H1 (cell line): ENCODE data around the gene ABI2. TPM values are rescaled to one million over a fixed set of nuclear protein-coding genes. Genes with fewer than 3 reads are reported as not detected.

Source experiments
- CTCF ChIA-PET: fragments of 300-600 bp; sonication (Branson Sonifier 250); formaldehyde crosslinking; loops from one replicate; lab custom pipeline; 2021; ENCODE audit not compliant: partially characterized antibody; lab: Charles Lee
- POLR2A ChIA-PET: fragments of 300-600 bp; sonication (Branson Sonifier 250); formaldehyde crosslinking; loops from one replicate; lab custom pipeline; 2021; ENCODE audit warnings: inconsistent platforms; ENCODE audit not compliant: partially characterized antibody; lab: Charles Lee
- DNase-seq, 2 experiments: peaks; one replicate each; pipeline versions ENCODE4 v3.0.0 to v3.0.0-alpha.2; 2010 to 2022; ENCODE audit warnings: low spot score in 2 of 2, low read depth in 1 of 2, mixed read lengths in 1 of 2
- FAIRE-seq: peaks from 2 replicates; lab custom pipeline; 2011; peaks lifted over from hg19 to GRCh38; lab: Jason Lieb, UNC
- H2AFZ ChIP-seq: 2 replicates; pipeline ENCODE4 v1.8.1; 2012; ENCODE audit warnings: low read length, inconsistent platforms
- H2AK5ac ChIP-seq: 2 replicates; pipeline ENCODE4 v1.6.1; 2013; ENCODE audit warnings: low read depth, low read length
- H2BK120ac ChIP-seq: replicated peaks from 2 replicates; pipeline ENCODE3; 2013; ENCODE audit warnings: low read depth, low read length, inconsistent platforms
- H2BK12ac ChIP-seq: 2 replicates; pipeline ENCODE4 v1.6.1; 2013; ENCODE audit warnings: low read depth, low read length
- H2BK15ac ChIP-seq: 2 replicates; pipeline ENCODE4 v1.6.1; 2013; ENCODE audit warnings: low read length
- H2BK20ac ChIP-seq: 2 replicates; pipeline ENCODE4 v1.6.1; 2013; ENCODE audit warnings: low read length
- H2BK5ac ChIP-seq: 2 replicates; pipeline ENCODE4 v1.6.1; 2013; ENCODE audit warnings: low read depth, low read length
- H3K14ac ChIP-seq: 2 replicates; pipeline ENCODE4 v1.6.1; 2013; ENCODE audit warnings: inconsistent platforms; ENCODE audit not compliant: insufficient read length
- H3K18ac ChIP-seq: 2 replicates; pipeline ENCODE4 v1.6.1; 2013; ENCODE audit warnings: low read length; ENCODE audit errors: extremely low read depth
- H3K23ac ChIP-seq: 2 replicates; pipeline ENCODE4 v1.6.1; 2013; ENCODE audit warnings: inconsistent platforms; ENCODE audit not compliant: insufficient read length
- H3K23me2 ChIP-seq: 2 replicates; pipeline ENCODE4 v1.6.1; 2013; ENCODE audit warnings: low read depth, low read length
- H3K27ac ChIP-seq: 2 replicates; pipeline ENCODE4 v1.6.1; 2011; ENCODE audit warnings: low read depth, low read length, inconsistent platforms
- H3K27me3 ChIP-seq, 4 experiments: replicated peaks in 1 of 4; 1 replicate in 1 of 4; 2 replicates in 3 of 4; pipeline versions ENCODE4 v1.6.1 to v1.8.1; 2011 to 2013; ENCODE audit warnings: low read length in 3 of 4, mild to moderate bottlenecking in 3 of 4, inconsistent platforms in 2 of 4, mixed read lengths in 2 of 4, moderate library complexity in 1 of 4; ENCODE audit not compliant: control insufficient read depth in 3 of 4, insufficient read depth in 3 of 4; ENCODE audit errors: extremely low read depth in 1 of 4
- H3K36me3 ChIP-seq, 4 experiments: 2 replicates each; pipeline versions ENCODE4 v1.6.1 to v1.8.1; 2011 to 2013; ENCODE audit warnings: mild to moderate bottlenecking in 4 of 4, low read length in 3 of 4, moderate library complexity in 2 of 4, control low read depth in 1 of 4, inconsistent platforms in 1 of 4; ENCODE audit not compliant: insufficient read depth in 4 of 4, control insufficient read depth in 2 of 4
- H3K4ac ChIP-seq: replicated peaks from 2 replicates; pipeline ENCODE3; 2013; ENCODE audit warnings: low read length, low read depth, mixed read lengths, inconsistent platforms; ENCODE audit not compliant: insufficient read length
- H3K4me1 ChIP-seq, 4 experiments: replicated peaks in 1 of 4; 1 replicate in 1 of 4; 2 replicates in 3 of 4; pipeline versions ENCODE4 v1.6.1 to v1.8.1; 2011 to 2013; ENCODE audit warnings: low read length in 3 of 4, inconsistent platforms in 2 of 4, mixed read lengths in 1 of 4; ENCODE audit not compliant: insufficient read depth in 4 of 4, control insufficient read depth in 3 of 4
- H3K4me2 ChIP-seq, 2 experiments: 2 replicates each; pipeline versions ENCODE4 v1.6.1 to v1.8.1; 2011 to 2013; ENCODE audit warnings: low read depth in 2 of 2, low read length in 2 of 2, control low read depth in 1 of 2, inconsistent platforms in 1 of 2, mild to moderate bottlenecking in 1 of 2; ENCODE audit not compliant: insufficient read depth in 1 of 2
- H3K4me3 ChIP-seq, 4 experiments: fragments of 200-600, 300-600 bp in 1 of 4; sonication (generic), shearing (Covaris generic), sonication (Bioruptor Twin) in 1 of 4; 2 replicates each; pipeline versions ENCODE4 v1.5.1 to v1.8.1; 2011 to 2016; ENCODE audit warnings: low read length in 4 of 4, low read depth in 3 of 4, control low read depth in 2 of 4, inconsistent platforms in 2 of 4, mild to moderate bottlenecking in 2 of 4, mixed read lengths in 1 of 4, moderate library complexity in 1 of 4; ENCODE audit not compliant: insufficient read depth in 2 of 4; ENCODE audit errors: extremely low read depth in 1 of 4
- H3K56ac ChIP-seq: replicated peaks from 2 replicates; pipeline ENCODE3; 2013; ENCODE audit warnings: low read depth, mild to moderate bottlenecking, mixed read lengths, low read length, inconsistent platforms; ENCODE audit not compliant: insufficient read length
- H3K79me1 ChIP-seq: 2 replicates; pipeline ENCODE4 v1.6.1; 2013; ENCODE audit warnings: low read depth, low read length, control low read depth
- H3K79me2 ChIP-seq, 2 experiments: 2 replicates each; pipeline versions ENCODE4 v1.6.1 to v1.8.1; 2012 to 2013; ENCODE audit warnings: low read length in 2 of 2, mild to moderate bottlenecking in 2 of 2, inconsistent platforms in 1 of 2; ENCODE audit not compliant: insufficient read depth in 2 of 2, control insufficient read depth in 1 of 2
- H3K9ac ChIP-seq, 4 experiments: replicated peaks in 1 of 4; 1 replicate in 1 of 4; 2 replicates in 3 of 4; pipeline versions ENCODE4 v1.6.1 to v1.8.1; 2011 to 2013; ENCODE audit warnings: low read depth in 3 of 4, low read length in 3 of 4, control low read depth in 2 of 4, mild to moderate bottlenecking in 2 of 4, moderate library complexity in 2 of 4, inconsistent platforms in 1 of 4; ENCODE audit errors: extremely low read depth in 1 of 4
- H3K9me3 ChIP-seq, 2 experiments: 2 replicates each; pipeline versions ENCODE4 v1.6.1 to v1.8.1; 2012 to 2013; ENCODE audit warnings: mild to moderate bottlenecking in 2 of 2, moderate library complexity in 2 of 2, control low read depth in 1 of 2, inconsistent platforms in 1 of 2, low read depth in 1 of 2, low read length in 1 of 2, mixed read lengths in 1 of 2; ENCODE audit not compliant: insufficient read depth in 2 of 2
- H4K20me1 ChIP-seq, 2 experiments: replicated peaks in 1 of 2; 2 replicates each; pipeline versions ENCODE3 to v1.8.1; 2011 to 2013; ENCODE audit warnings: inconsistent platforms in 2 of 2, low read length in 2 of 2, mild to moderate bottlenecking in 1 of 2; ENCODE audit not compliant: insufficient read depth in 2 of 2, control insufficient read depth in 1 of 2
- H4K5ac ChIP-seq: 2 replicates; pipeline ENCODE4 v1.6.1; 2013; ENCODE audit warnings: low read length, low read depth, mixed read lengths, inconsistent platforms; ENCODE audit not compliant: insufficient read length
- H4K8ac ChIP-seq: 2 replicates; pipeline ENCODE4 v1.8.0; 2013; ENCODE audit warnings: mild to moderate bottlenecking, moderate library complexity, low read length, inconsistent platforms; ENCODE audit not compliant: insufficient read depth; ENCODE audit errors: extremely low read depth
- H4K91ac ChIP-seq: replicated peaks from 2 replicates; pipeline ENCODE3; 2013; ENCODE audit warnings: low read length, mixed read lengths, inconsistent platforms; ENCODE audit not compliant: insufficient read length
- ATF2 ChIP-seq: IDR thresholded peaks from 2 replicates; pipeline ENCODE4 v1.6.1; 2012; ENCODE audit warnings: low read length, inconsistent platforms
- CEBPB ChIP-seq: IDR thresholded peaks from 2 replicates; pipeline ENCODE4 v1.6.1; 2012; ENCODE audit warnings: low read depth, low read length
- HDAC2 ChIP-seq, 2 experiments: fragments of 300-600 bp in 1 of 2; sonication (generic) in 1 of 2; IDR thresholded peaks; 2 replicates each; pipeline ENCODE4 v1.6.1; 2011 to 2012; ENCODE audit warnings: low read depth in 2 of 2, low read length in 2 of 2, mild to moderate bottlenecking in 2 of 2, moderate library complexity in 2 of 2, borderline replicate concordance in 1 of 2, inconsistent platforms in 1 of 2
- KDM1A ChIP-seq: fragments of 200-600, 300-600 bp; sonication (generic); IDR thresholded peaks from 2 replicates; pipeline ENCODE4 v1.7.1; 2016; ENCODE audit warnings: mild to moderate bottlenecking, low read length, borderline replicate concordance
- SRF ChIP-seq: IDR thresholded peaks from 2 replicates; pipeline ENCODE4 v1.6.1; 2011; ENCODE audit warnings: mild to moderate bottlenecking, low read depth, low read length, moderate library complexity
- TEAD4 ChIP-seq: IDR thresholded peaks from 2 replicates; pipeline ENCODE4 v1.6.1; 2012; ENCODE audit warnings: low read depth, low read length, inconsistent platforms, mixed read lengths
- WGBS, 2 experiments: shearing (Covaris generic) in 1 of 2; methylation state at CpG; one replicate each; pipeline versions ENCODE4 v1.1.6 to v1.1.7; 2013 to 2015; ENCODE audit warnings: low lambda C conversion rate in 2 of 2, mixed read lengths in 2 of 2, inconsistent platforms in 1 of 2, low coverage in 1 of 2, missing lambda C conversion rate in 1 of 2; ENCODE audit not compliant: insufficient replicate concordance in 2 of 2, insufficient coverage in 1 of 2, insufficient read length in 1 of 2; ENCODE audit errors: extremely low coverage in 1 of 2, missing lambda C conversion rate in 1 of 2; 5-methylcytosine and 5-hydroxymethylcytosine counted together
- polyA plus RNA-seq, 7 experiments: library from polyadenylated mRNA; depleted of rRNA in 3 of 7; stranded (reverse) in 5 of 7; unstranded in 2 of 7; fragments of >200 nt in 5 of 7; fragments of 200-250 nt in 2 of 7; gene quantifications; 1 replicate in 5 of 7; 2 replicates in 1 of 7; 4 replicates in 1 of 7; pipeline versions ENCODE4 v1.2.1 to v1.2.3, GENCODE V29; 2011 to 2013; ENCODE audit warnings: missing spikeins in 2 of 7, mixed read lengths in 2 of 7
- total RNA-seq: library from RNA; stranded (reverse); fragmentation: NEBNext Ultra II Directional; extraction: Animal tissue kit (Norgen Biotek cat#: 25700); gene quantifications from 2 replicates; pipeline ENCODE4 v1.2.1, GENCODE V29; 2021
- TF ChIP-seq, protein P1 (sequence below), 3 experiments: IDR thresholded peaks; 1 replicate in 2 of 3; 2 replicates in 1 of 3; pipeline versions ENCODE4 v1.5.1 to v1.6.1; 2011; ENCODE audit warnings: low read length in 3 of 3, mild to moderate bottlenecking in 3 of 3, inconsistent platforms in 2 of 3, low read depth in 1 of 3, moderate library complexity in 1 of 3; ENCODE audit not compliant: insufficient read depth in 1 of 3; ENCODE audit errors: control extremely low read depth in 1 of 3

ABI2 gene
- total and polyA plus RNA-seq, 2 of the 8 experiments (the other 6 are each of a cell fraction or from before 2014, with no cell fraction given), result 62.3 to 118 TPM

DNA sequence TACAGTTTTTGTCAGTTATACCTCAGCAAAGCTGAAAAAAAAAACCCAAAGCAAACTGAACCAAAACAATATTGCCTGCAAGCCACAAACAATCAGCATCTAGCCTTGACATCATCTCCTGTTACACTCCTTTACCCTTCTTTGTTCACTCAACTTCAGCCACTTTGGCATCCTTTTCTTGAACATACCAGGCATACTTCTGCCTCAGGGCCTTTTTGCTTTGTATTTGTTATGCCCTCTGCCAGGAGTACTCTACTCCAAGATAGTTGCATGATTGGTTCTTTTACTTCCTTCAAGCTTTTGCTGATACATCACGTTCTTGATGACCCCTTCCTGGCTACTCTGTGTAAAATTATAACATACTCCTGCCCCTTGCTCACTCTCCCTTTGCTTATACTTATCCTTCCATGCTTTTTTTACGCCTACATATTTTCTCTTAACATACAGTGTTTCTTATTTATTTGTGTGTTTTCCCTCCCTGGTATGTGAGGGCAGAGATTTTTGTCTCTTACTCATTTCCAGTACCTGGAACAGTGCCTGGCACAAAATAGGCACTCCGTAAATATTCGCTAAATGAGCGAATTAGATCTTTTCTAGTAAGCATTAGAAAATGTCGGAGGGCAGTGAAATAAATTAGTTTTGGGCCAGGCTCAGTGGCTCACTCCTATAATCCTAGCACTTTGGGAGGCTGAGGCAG, 12.7 kb downstream of the ABI2 start:
- Histone ChIP-seq H2BK120ac (no peak overlapping the region), H3K4me2 (peak overlapping the region; percentile 21 to 24; a peak in 1 of 4 replicates), H3K14ac (no peak overlapping the region), H2BK5ac (no peak overlapping the region), H4K91ac (no peak overlapping the region), H4K20me1 (peaks cover 3 to 10% of the 10 kb centered on the region in 2 experiments), H3K18ac (no peak overlapping the region), H3K79me2 (peaks cover 13 to 93% of the 10 kb centered on the region in 2 experiments; a peak in 3 of 4 replicates), H3K36me3 (peaks cover 0 to 6% (median 2%) of the 10 kb centered on the region in 4 experiments; a peak in 5 of 8 replicates), H3K4ac (no peak overlapping the region), H3K23me2 (no peaks in the 10 kb centered on the region), H2AFZ (no peak overlapping the region), H3K27me3 (no peaks in the 10 kb centered on the region), H2BK15ac (no peak overlapping the region), H4K5ac (no peak overlapping the region), H2BK20ac (no peak overlapping the region), H2BK12ac (no peak overlapping the region; the same call in 1 of the 2 replicates), H3K9ac (no peak overlapping the region), H3K23ac (no peak overlapping the region), H3K56ac (no peak overlapping the region), H3K27ac (peak overlapping the region; percentile 76), H4K8ac (no peak overlapping the region), H3K9me3 (no peaks in the 10 kb centered on the region), H3K4me1 (peaks cover 2 to 10% (median 3%) of the 10 kb centered on the region in 4 experiments), H2AK5ac (0 out of 2 replicates have a peak overlapping the region, but pooled peaks have one; percentile 7), H3K4me3 (no peak overlapping the region), H3K79me1 (0 out of 2 replicates have a peak, but pooled peaks cover 7% of the 10 kb centered on the region)
- peak; percentile 88 for FAIRE-seq
- DNase-seq, result no peak
- CTCF ChIA-PET, result interaction anchor here (1.0 kb wide), 1 partner anchor 12 kb away, joined by 3 read pairs; the partner anchor contains the start of gene ABI2
- POLR2A ChIA-PET, result interaction anchor here (0.6 to 4.9 kb wide), 7 partner anchors 9 to 251 kb away, joined by 3 to 40 read pairs (median 4); partner anchors contain the start of genes ABI2 and CYP20A1
- WGBS, 2 experiments, result 78% methylated on average over 6 of the region's 6 CpGs; no CpG with 5 or more reads in 1 of the 2 experiments
- TF ChIP-seq TEAD4, result peak; percentile 92
- TF ChIP-seq HDAC2 (IDR thresholded peaks at IDR 0.05; ENCODE audit: borderline replicate concordance in 1 of 2, low read depth in 2 of 2, low read length in 2 of 2), result no peak
- TF ChIP-seq, protein P1, sequence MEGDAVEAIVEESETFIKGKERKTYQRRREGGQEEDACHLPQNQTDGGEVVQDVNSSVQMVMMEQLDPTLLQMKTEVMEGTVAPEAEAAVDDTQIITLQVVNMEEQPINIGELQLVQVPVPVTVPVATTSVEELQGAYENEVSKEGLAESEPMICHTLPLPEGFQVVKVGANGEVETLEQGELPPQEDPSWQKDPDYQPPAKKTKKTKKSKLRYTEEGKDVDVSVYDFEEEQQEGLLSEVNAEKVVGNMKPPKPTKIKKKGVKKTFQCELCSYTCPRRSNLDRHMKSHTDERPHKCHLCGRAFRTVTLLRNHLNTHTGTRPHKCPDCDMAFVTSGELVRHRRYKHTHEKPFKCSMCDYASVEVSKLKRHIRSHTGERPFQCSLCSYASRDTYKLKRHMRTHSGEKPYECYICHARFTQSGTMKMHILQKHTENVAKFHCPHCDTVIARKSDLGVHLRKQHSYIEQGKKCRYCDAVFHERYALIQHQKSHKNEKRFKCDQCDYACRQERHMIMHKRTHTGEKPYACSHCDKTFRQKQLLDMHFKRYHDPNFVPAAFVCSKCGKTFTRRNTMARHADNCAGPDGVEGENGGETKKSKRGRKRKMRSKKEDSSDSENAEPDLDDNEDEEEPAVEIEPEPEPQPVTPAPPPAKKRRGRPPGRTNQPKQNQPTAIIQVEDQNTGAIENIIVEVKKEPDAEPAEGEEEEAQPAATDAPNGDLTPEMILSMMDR (IDR thresholded peaks at IDR 0.05; ENCODE audit: control extremely low read depth in 1 of 3, insufficient read depth in 1 of 3, low read depth in 1 of 3, low read length in 3 of 3), result no peak
- TF ChIP-seq SRF, result no peak
- TF ChIP-seq CEBPB, result no peak
- TF ChIP-seq ATF2, result no peak
- no peak for TF ChIP-seq KDM1A
